Neuron (in vitro differentiated cells): Measurements from ENCODE around the gene SLC40A1.

Experiments used
- H2AFZ ChIP-seq: one replicate; pipeline ENCODE4 v1.6.1; 2013; ENCODE audit warnings: low read depth, mild to moderate bottlenecking, inconsistent platforms, low read length, moderate library complexity
- H3K27me3 ChIP-seq: one replicate; pipeline ENCODE4 v1.6.1; 2013; ENCODE audit warnings: low read length; ENCODE audit not compliant: insufficient read depth
- H3K36me3 ChIP-seq: one replicate; pipeline ENCODE4 v1.6.1; 2013; ENCODE audit warnings: low read length; ENCODE audit not compliant: insufficient read depth
- H3K4me1 ChIP-seq: one replicate; pipeline ENCODE4 v1.6.1; 2013; ENCODE audit warnings: low read length; ENCODE audit not compliant: insufficient read depth
- H3K4me3 ChIP-seq: 2 replicates; pipeline ENCODE4 v1.5.1; 2013; ENCODE audit warnings: mild to moderate bottlenecking, low read length, moderate library complexity
- H3K9me3 ChIP-seq: one replicate; pipeline ENCODE4 v1.6.1; 2013; ENCODE audit warnings: low read length

SLC40A1 gene

GRCh38 chr2:189585226-189585756, 4.7 kb upstream of the SLC40A1 start:
- no peak overlapping the region for H2AFZ ChIP-seq
- peaks cover 2% of the 10 kb centered on the region for H3K4me1 ChIP-seq
- no peaks in the 10 kb centered on the region for H3K36me3 ChIP-seq
- peaks cover 10% of the 10 kb centered on the region for H3K27me3 ChIP-seq
- no peak overlapping the region for H3K4me3 ChIP-seq
- no peaks in the 10 kb centered on the region for H3K9me3 ChIP-seq

GRCh38 chr2:189584686-189585085, 4.1 kb upstream of the SLC40A1 start:
- Histone ChIP-seq H3K9me3 (no peaks in the 10 kb centered on the region), H3K4me3 (no peak overlapping the region), H2AFZ (no peak overlapping the region), H3K4me1 (peaks cover 2% of the 10 kb centered on the region), H3K36me3 (no peaks in the 10 kb centered on the region), H3K27me3 (peaks cover 10% of the 10 kb centered on the region)

GRCh38 chr2:189583227-189584198, 2.9 kb upstream of the SLC40A1 start:
- H3K9me3 ChIP-seq: no peaks in the 10 kb centered on the region
- no peaks in the 10 kb centered on the region for H3K36me3 ChIP-seq
- no peak overlapping the region for H3K4me3 ChIP-seq
- H2AFZ ChIP-seq: no peak overlapping the region
- H3K4me1 ChIP-seq: peaks cover 2% of the 10 kb centered on the region
- H3K27me3 ChIP-seq: peaks cover 10% of the 10 kb centered on the region

- H3K27me3 ChIP-seq: peaks cover 10% of the 10 kb centered on the region
- peaks cover 2% of the 10 kb centered on the region for H3K4me1 ChIP-seq
- H3K36me3 ChIP-seq: no peaks in the 10 kb centered on the region
- H3K9me3 ChIP-seq: no peaks in the 10 kb centered on the region
- H2AFZ ChIP-seq: no peak overlapping the region
- no peak overlapping the region for H3K4me3 ChIP-seq
Observed at GRCh38 chr2:189582809-189583192, 2.2 kb upstream of the SLC40A1 start.

- no peaks in the 10 kb centered on the region for H3K36me3 ChIP-seq
- H3K27me3 ChIP-seq: peaks cover 10% of the 10 kb centered on the region
- H3K4me1 ChIP-seq: peaks cover 2% of the 10 kb centered on the region
- H2AFZ ChIP-seq: no peak overlapping the region
- no peaks in the 10 kb centered on the region for H3K9me3 ChIP-seq
- no peak overlapping the region for H3K4me3 ChIP-seq
Observed at GRCh38 chr2:189582140-189582808, 1.7 kb upstream of the SLC40A1 start.

- peaks cover 2% of the 10 kb centered on the region for H3K4me1 ChIP-seq
- no peaks in the 10 kb centered on the region for H3K9me3 ChIP-seq
- peak overlapping the region; percentile 45 for H2AFZ ChIP-seq
- H3K4me3 ChIP-seq: peak overlapping the region; percentile 52
- no peaks in the 10 kb centered on the region for H3K36me3 ChIP-seq
- H3K27me3 ChIP-seq: peaks cover 10% of the 10 kb centered on the region
Observed at GRCh38 chr2:189581354-189582139, 961 bp upstream of the SLC40A1 start.

GRCh38 chr2:189580241-189580651, 340 bp downstream of the SLC40A1 start:
- no peaks in the 10 kb centered on the region for H3K36me3 ChIP-seq
- peaks cover 2% of the 10 kb centered on the region for H3K4me1 ChIP-seq
- H3K4me3 ChIP-seq: peak overlapping the region; percentile 52
- peaks cover 10% of the 10 kb centered on the region for H3K27me3 ChIP-seq
- no peaks in the 10 kb centered on the region for H3K9me3 ChIP-seq
- H2AFZ ChIP-seq: peak overlapping the region; percentile 45

- peaks cover 10% of the 10 kb centered on the region for H3K27me3 ChIP-seq
- no peaks in the 10 kb centered on the region for H3K36me3 ChIP-seq
- H3K4me3 ChIP-seq: peak overlapping the region; percentile 52
- no peaks in the 10 kb centered on the region for H3K9me3 ChIP-seq
- H3K4me1 ChIP-seq: peaks cover 2% of the 10 kb centered on the region
- H2AFZ ChIP-seq: peak overlapping the region; percentile 45
Observed at GRCh38 chr2:189579585-189580186, 900 bp downstream of the SLC40A1 start.

GRCh38 chr2:189578272-189578950, 2.2 kb downstream of the SLC40A1 start:
- peaks cover 2% of the 10 kb centered on the region for H3K4me1 ChIP-seq
- H3K9me3 ChIP-seq: no peaks in the 10 kb centered on the region
- peaks cover 10% of the 10 kb centered on the region for H3K27me3 ChIP-seq
- H2AFZ ChIP-seq: no peak overlapping the region
- no peaks in the 10 kb centered on the region for H3K36me3 ChIP-seq
- no peak overlapping the region for H3K4me3 ChIP-seq

GRCh38 chr2:189577121-189577520, 3.5 kb downstream of the SLC40A1 start:
- peaks cover 2% of the 10 kb centered on the region for H3K4me1 ChIP-seq
- H2AFZ ChIP-seq: no peak overlapping the region
- H3K4me3 ChIP-seq: no peak overlapping the region
- peaks cover 9% of the 10 kb centered on the region for H3K27me3 ChIP-seq
- no peaks in the 10 kb centered on the region for H3K36me3 ChIP-seq
- H3K9me3 ChIP-seq: no peaks in the 10 kb centered on the region

GRCh38 chr2:189576396-189576795, 4.2 kb downstream of the SLC40A1 start:
- Histone ChIP-seq H3K4me1 (peaks cover 2% of the 10 kb centered on the region), H3K36me3 (no peaks in the 10 kb centered on the region), H3K27me3 (peaks cover 2% of the 10 kb centered on the region)

More at GRCh38 chr2:189576396-189576795, 4.2 kb downstream of the SLC40A1 start:
- H2AFZ ChIP-seq: no peak overlapping the region
- no peaks in the 10 kb centered on the region for H3K9me3 ChIP-seq
- H3K4me3 ChIP-seq: no peak overlapping the region
